Mucosa of gallbladder (tissue), 1 donor: Measurements from ENCODE around the gene UPK3BL1. TPM values are rescaled to one million over a fixed set of nuclear protein-coding genes. Genes with fewer than 3 reads are reported as not detected.
"Not testable (repeated sequence)": the region's sequence is repeated elsewhere in the genome, so short reads cannot be mapped to it uniquely, and the experiment has no call there.

Experiments
- DNase-seq: peaks from one replicate; pipeline ENCODE4 v3.0.0-alpha.2; 2020; ENCODE audit warnings: low spot score
- total RNA-seq: library from RNA; stranded (reverse); gene quantifications from one replicate; pipeline ENCODE4 v1.2.1, GENCODE V29; 2021
- donor health status: DM: no; HTN: no; CAD: no.

The UPK3BL1 gene
- 27.7 TPM for total RNA-seq

GRCh38 chr7:102642691-102643090 is at the start of gene UPK3BL1:
UPK3BL1 (minus strand) TSS chr7:102642791; CDS start chr7:102642741, 50 bp downstream.
- DNase-seq = not testable (repeated sequence)

- not testable (repeated sequence) for DNase-seq
Observed at GRCh38 chr7:102690602-102691001, 48.0 kb upstream of the UPK3BL1 start.

GRCh38 chr7:102689436-102690282 is 47.1 kb upstream of the UPK3BL1 start:
- DNase-seq = not testable (repeated sequence)

GRCh38 chr7:102688299-102689036 is 45.9 kb upstream of the UPK3BL1 start:
- not testable (repeated sequence) for DNase-seq

- DNase-seq = not testable (repeated sequence)
Observed at GRCh38 chr7:102682560-102682959, 40.0 kb upstream of the UPK3BL1 start.

- not testable (repeated sequence) for DNase-seq
Observed at GRCh38 chr7:102680780-102681179, 38.2 kb upstream of the UPK3BL1 start.

GRCh38 chr7:102675545-102675944 is 33.0 kb upstream of the UPK3BL1 start:
- DNase-seq = not testable (repeated sequence)

- not testable (repeated sequence) for DNase-seq
Observed at GRCh38 chr7:102673447-102674067, 31.0 kb upstream of the UPK3BL1 start.

- DNase-seq = not testable (repeated sequence)
Observed at GRCh38 chr7:102671956-102672307, 29.3 kb upstream of the UPK3BL1 start.

GRCh38 chr7:102671166-102671955 is 28.8 kb upstream of the UPK3BL1 start, which contains the start of gene POLR2J2:
POLR2J2 (minus strand) TSS chr7:102671663; CDS start chr7:102671601, 62 bp downstream.
- DNase-seq = not testable (repeated sequence)

GRCh38 chr7:102667523-102667922 is 24.9 kb upstream of the UPK3BL1 start:
- DNase-seq = not testable (repeated sequence)

- not testable (repeated sequence) for DNase-seq
Observed at GRCh38 chr7:102666850-102667249, 24.3 kb upstream of the UPK3BL1 start.

- not testable (repeated sequence) for DNase-seq
Observed at GRCh38 chr7:102664765-102665164, 22.2 kb upstream of the UPK3BL1 start.

- DNase-seq = not testable (repeated sequence)
Observed at GRCh38 chr7:102649924-102650323, 7.3 kb upstream of the UPK3BL1 start, which contains the start of gene SPDYE2B. SPDYE2B (plus strand) TSS chr7:102650319; CDS start chr7:102652349, 2,030 bp downstream.

- not testable (repeated sequence) for DNase-seq
Observed at GRCh38 chr7:102647813-102648212, 5.2 kb upstream of the UPK3BL1 start.

- not testable (repeated sequence) for DNase-seq
Observed at GRCh38 chr7:102643404-102643803, 813 bp upstream of the UPK3BL1 start.

GRCh38 chr7:102638848-102639247 is 3.7 kb downstream of the UPK3BL1 start:
- not testable (repeated sequence) for DNase-seq

- DNase-seq = not testable (repeated sequence)
Observed at GRCh38 chr7:102636956-102637355, 5.6 kb downstream of the UPK3BL1 start.

- not testable (repeated sequence) for DNase-seq
Observed at GRCh38 chr7:102635354-102635753, 7.2 kb downstream of the UPK3BL1 start.

GRCh38 chr7:102634299-102634698 is 8.3 kb downstream of the UPK3BL1 start:
- not testable (repeated sequence) for DNase-seq

GRCh38 chr7:102630622-102631021 is 12.0 kb downstream of the UPK3BL1 start:
- not testable (repeated sequence) for DNase-seq
